HEK293 (cell line): ENCODE measurements around the gene MBLAC1.

ENCODE experiments used
- BCL11A ChIP-seq: fragments of 450-650 bp; formaldehyde crosslinking; IDR thresholded peaks from 2 replicates; pipeline ENCODE4 v1.5.1; 2016; ENCODE audit warnings: low read depth, missing biosample characterization, missing genetic modification characterization
- BCL11B ChIP-seq: fragments of 450-650 bp; formaldehyde crosslinking; IDR thresholded peaks from 2 replicates; pipeline ENCODE4 v1.5.1; 2016; ENCODE audit warnings: low read depth, missing biosample characterization, missing genetic modification characterization
- ELK4 ChIP-seq: IDR thresholded peaks from 2 replicates; pipeline ENCODE4 v1.6.1; 2011; ENCODE audit warnings: mild to moderate bottlenecking, low read depth, low read length, borderline replicate concordance
- GFI1B ChIP-seq: fragments of 450-650 bp; formaldehyde crosslinking; IDR thresholded peaks from 2 replicates; pipeline ENCODE4 v1.5.1; 2016; ENCODE audit warnings: missing biosample characterization, missing genetic modification characterization
- GLIS1 ChIP-seq: fragments of 450-650 bp; formaldehyde crosslinking; IDR thresholded peaks from 2 replicates; pipeline ENCODE4 v1.5.1; 2016; ENCODE audit warnings: missing biosample characterization, missing genetic modification characterization
- IKZF3 ChIP-seq: fragments of 450-650 bp; IDR thresholded peaks from 2 replicates; pipeline ENCODE4 v1.5.0; 2018; ENCODE audit warnings: missing biosample characterization, mild to moderate bottlenecking, missing genetic modification characterization, moderate library complexity
- KLF1 ChIP-seq: fragments of 450-650 bp; formaldehyde crosslinking; IDR thresholded peaks from 2 replicates; pipeline ENCODE4 v1.5.1; 2016; ENCODE audit warnings: missing biosample characterization, missing genetic modification characterization
- KLF10 ChIP-seq: fragments of 450-650 bp; IDR thresholded peaks from 2 replicates; pipeline ENCODE4 v1.5.1; 2018; ENCODE audit warnings: missing biosample characterization, mild to moderate bottlenecking, missing genetic modification characterization
- PBX3 ChIP-seq: sonication (generic); formaldehyde crosslinking; IDR thresholded peaks from 2 replicates; pipeline ENCODE4 v1.8.1; 2022; ENCODE audit warnings: mild to moderate bottlenecking, moderate library complexity, missing genetic modification reagents
- PRDM6 ChIP-seq: fragments of 450-650 bp; formaldehyde crosslinking; IDR thresholded peaks from 2 replicates; pipeline ENCODE4 v1.5.1; 2017; ENCODE audit warnings: missing biosample characterization, missing genetic modification characterization
- REPIN1 ChIP-seq: fragments of 450-650 bp; formaldehyde crosslinking; IDR thresholded peaks from 2 replicates; pipeline ENCODE4 v1.5.1; 2017; ENCODE audit warnings: missing biosample characterization, missing genetic modification characterization, low read depth
- REST ChIP-seq: fragments of 450-650 bp; formaldehyde crosslinking; IDR thresholded peaks from 2 replicates; pipeline ENCODE4 v1.5.1; 2016; ENCODE audit warnings: missing biosample characterization, missing genetic modification characterization
- YY1 ChIP-seq: fragments of 450-650 bp; formaldehyde crosslinking; IDR thresholded peaks from 2 replicates; pipeline ENCODE4 v1.5.1; 2018; ENCODE audit warnings: missing biosample characterization, missing genetic modification characterization
- ZBTB1 ChIP-seq: fragments of 450-650 bp; formaldehyde crosslinking; IDR thresholded peaks from 2 replicates; pipeline ENCODE4 v1.5.1; 2016; ENCODE audit warnings: missing biosample characterization, missing genetic modification characterization
- ZFP41 ChIP-seq: fragments of 450-650 bp; formaldehyde crosslinking; IDR thresholded peaks from 2 replicates; pipeline ENCODE4 v1.5.1; 2016; ENCODE audit warnings: missing biosample characterization, missing genetic modification characterization, borderline replicate concordance
- ZNF18 ChIP-seq: fragments of 450-650 bp; formaldehyde crosslinking; IDR thresholded peaks from 2 replicates; pipeline ENCODE4 v1.5.1; 2016; ENCODE audit warnings: missing biosample characterization, missing genetic modification characterization
- ZNF19 ChIP-seq: fragments of 450-650 bp; formaldehyde crosslinking; IDR thresholded peaks from 2 replicates; pipeline ENCODE4; 2016; ENCODE audit warnings: missing biosample characterization, missing genetic modification characterization, low read depth
- ZNF404 ChIP-seq: fragments of 450-650 bp; formaldehyde crosslinking; IDR thresholded peaks from 2 replicates; pipeline ENCODE4 v1.5.1; 2017; ENCODE audit warnings: missing biosample characterization, missing genetic modification characterization
- ZNF449 ChIP-seq: fragments of 450-650 bp; formaldehyde crosslinking; IDR thresholded peaks from 2 replicates; pipeline ENCODE4 v1.5.1; 2017; ENCODE audit warnings: missing biosample characterization, mild to moderate bottlenecking, missing genetic modification characterization, moderate library complexity
- ZNF623 ChIP-seq: fragments of 450-650 bp; formaldehyde crosslinking; IDR thresholded peaks from 2 replicates; pipeline ENCODE4 v1.5.1; 2016; ENCODE audit warnings: missing biosample characterization, missing genetic modification characterization
- ZNF626 ChIP-seq: fragments of 450-650 bp; sonication (Bioruptor Pico); formaldehyde crosslinking; IDR thresholded peaks from 2 replicates; pipeline ENCODE4 v1.5.1; 2018; ENCODE audit warnings: missing biosample characterization, missing genetic modification characterization, inconsistent platforms
- ZNF677 ChIP-seq: fragments of 450-650 bp; IDR thresholded peaks from 2 replicates; pipeline ENCODE4 v1.5.0; 2018; ENCODE audit warnings: missing biosample characterization, mild to moderate bottlenecking, missing genetic modification characterization, moderate library complexity
- ZNF692 ChIP-seq: fragments of 450-650 bp; formaldehyde crosslinking; IDR thresholded peaks from 2 replicates; pipeline ENCODE4 v1.5.1; 2016; ENCODE audit warnings: missing biosample characterization, missing genetic modification characterization
- ZNF791 ChIP-seq: fragments of 450-650 bp; formaldehyde crosslinking; IDR thresholded peaks from 2 replicates; pipeline ENCODE4 v1.5.1; 2016; ENCODE audit warnings: missing biosample characterization, missing genetic modification characterization
- ZNF837 ChIP-seq: fragments of 450-650 bp; formaldehyde crosslinking; IDR thresholded peaks from 2 replicates; pipeline ENCODE4 v1.5.1; 2016; ENCODE audit warnings: missing biosample characterization, missing genetic modification characterization
- ZSCAN18 ChIP-seq: fragments of 450-650 bp; formaldehyde crosslinking; IDR thresholded peaks from 2 replicates; pipeline ENCODE4 v1.5.1; 2016; ENCODE audit warnings: missing biosample characterization, missing genetic modification characterization

Gene MBLAC1

GRCh38 chr7:100100420-100101015 lies 26.2 kb upstream of the MBLAC1 start (continued):
- TF ChIP-seq GFI1B (0 out of 2 replicates have a peak, but pooled peaks have one; percentile 13), ZSCAN18 (tag by site-specific recombination) (no peak), ZNF623 (tag by site-specific recombination) (no peak), GLIS1 (tag by site-specific recombination) (peak; percentile 50), REPIN1 (tag by site-specific recombination) (peak; percentile 86; the same call in 1 of the 2 replicates), IKZF3 (tag by site-specific recombination) (peak; percentile 72; the same call in 1 of the 2 replicates), ZNF791 (tag by site-specific recombination) (no peak), ZNF837 (tag by site-specific recombination) (no peak), ZNF18 (tag by site-specific recombination) (no peak; the same call in 1 of the 2 replicates), YY1 (peak; percentile 71), REST (tag by site-specific recombination) (0 out of 2 replicates have a peak, but pooled peaks have one; percentile 29), ZNF626 (tag by site-specific recombination) (no peak), ZNF692 (tag by site-specific recombination) (no peak; the same call in none of the 2 replicates), ZNF19 (no peak), BCL11A (tag by site-specific recombination) (no peak), ZNF677 (tag by site-specific recombination) (no peak), ZBTB1 (tag by site-specific recombination) (no peak), PBX3 (CRISPR knock-in tag) (peak; percentile 69; the same call in 1 of the 2 replicates), KLF1 (tag by site-specific recombination) (peak; percentile 87), ZNF404 (tag by site-specific recombination) (no peak), ZNF449 (tag by site-specific recombination) (no peak), BCL11B (peak; percentile 82), ELK4 (peak; percentile 78; the same call in 1 of the 2 replicates), ZFP41 (no peak), KLF10 (tag by site-specific recombination) (peak; percentile 88), PRDM6 (no peak)
